HG03064 (cell line): ENCODE measurements around the gene RPS6KL1.

ENCODE experiments used
- ATAC-seq: cut with Tn5 transposase; IDR thresholded peaks from one replicate; pipeline ENCODE4 v1.9.1; 2021; ENCODE audit warnings: low read depth; ENCODE audit not compliant: unreplicated experiment

Gene RPS6KL1

GRCh38 chr14:74922752-74923401, at the start of gene RPS6KL1:
TSS of gene RPS6KL1 (minus strand) at chr14:74923260. CDS start at chr14:74921541, 1,719 bp downstream.
- peak; percentile 90 for ATAC-seq

- no peak for ATAC-seq
Measured at GRCh38 chr14:74968811-74969210, 45.8 kb upstream of the RPS6KL1 start.

- ATAC-seq, result no peak
Measured at GRCh38 chr14:74965486-74966153, 42.6 kb upstream of the RPS6KL1 start.

GRCh38 chr14:74964787-74965485, 41.9 kb upstream of the RPS6KL1 start:
- no peak for ATAC-seq

GRCh38 chr14:74963705-74964271, 40.7 kb upstream of the RPS6KL1 start:
- ATAC-seq, result no peak

- ATAC-seq, result no peak
Measured at GRCh38 chr14:74963178-74963704, 40.2 kb upstream of the RPS6KL1 start.

- ATAC-seq, result no peak
Measured at GRCh38 chr14:74962493-74962892, 39.4 kb upstream of the RPS6KL1 start.

GRCh38 chr14:74962046-74962445, 39.0 kb upstream of the RPS6KL1 start:
- no peak for ATAC-seq

- no peak for ATAC-seq
Measured at GRCh38 chr14:74961238-74961911, 38.3 kb upstream of the RPS6KL1 start.

- no peak for ATAC-seq
Measured at GRCh38 chr14:74960736-74961135, 37.7 kb upstream of the RPS6KL1 start.

- ATAC-seq, result no peak
Measured at GRCh38 chr14:74959596-74960180, 36.6 kb upstream of the RPS6KL1 start.

- ATAC-seq, result no peak
Measured at GRCh38 chr14:74956280-74957072, 33.4 kb upstream of the RPS6KL1 start.

- ATAC-seq, result no peak
Measured at GRCh38 chr14:74956027-74956279, 32.9 kb upstream of the RPS6KL1 start.

- no peak for ATAC-seq
Measured at GRCh38 chr14:74955229-74956026, 32.4 kb upstream of the RPS6KL1 start, which contains the start of gene PGF. TSS of gene PGF (minus strand) at chr14:74955597. CDS start at chr14:74955242, 355 bp downstream.

- no peak for ATAC-seq
Measured at GRCh38 chr14:74954947-74955228, 31.8 kb upstream of the RPS6KL1 start.

- no peak for ATAC-seq
Measured at GRCh38 chr14:74954232-74954946, 31.3 kb upstream of the RPS6KL1 start.

GRCh38 chr14:74953686-74954085, 30.6 kb upstream of the RPS6KL1 start:
- no peak for ATAC-seq

- no peak for ATAC-seq
Measured at GRCh38 chr14:74952697-74953484, 29.8 kb upstream of the RPS6KL1 start.
